ENCODE results near the gene MTRFR. TPM values are rescaled to one million over a fixed set of nuclear protein-coding genes. Genes with fewer than 3 reads are reported as not detected.

Gene MTRFR
- polyA plus RNA-seq, 1 of the 3 experiments (the other 2 are of a cell fraction) = 6.6 TPM

GRCh38 chr12:123254853-123255446 lies 21.7 kb downstream of the MTRFR start (continued):
- no peak for TF ChIP-seq SMC3 (IDR thresholded peaks at IDR 0.05; ENCODE audit: low read depth, low read length)
- TF ChIP-seq GABPA (IDR thresholded peaks at IDR 0.05; ENCODE audit: low read depth) = no peak
- no peak for TF ChIP-seq NRF1 (IDR thresholded peaks at IDR 0.05; ENCODE audit: low read depth, low read length)
- TF ChIP-seq MXI1 (IDR thresholded peaks at IDR 0.05; ENCODE audit: low read depth, low read length) = no peak

DNA sequence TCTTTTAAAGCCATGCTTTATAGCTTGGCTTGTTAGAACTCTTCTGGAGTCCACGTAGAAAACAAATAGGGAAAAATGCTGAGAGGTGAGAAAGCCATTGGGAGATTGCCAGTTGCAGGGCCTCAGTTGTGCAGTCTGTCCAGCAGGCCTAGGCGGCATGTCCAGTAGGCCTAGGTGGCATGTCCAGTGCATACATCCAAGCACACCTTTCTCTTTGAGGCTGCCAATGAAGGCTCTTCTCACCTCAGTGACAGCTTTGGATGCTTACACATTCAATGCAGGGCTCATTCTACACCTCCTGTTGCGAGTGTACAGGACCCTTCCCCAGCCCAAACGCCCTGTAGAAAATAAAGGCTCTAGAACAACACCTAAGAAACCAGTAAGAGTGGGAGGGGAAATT lies 25.4 kb downstream of the MTRFR start:
- H3K4me3 ChIP-seq (ENCODE audit: low read depth in 2 of 2, low read length in 1 of 2) = no peak overlapping the region
- no peaks in the 10 kb centered on the region for H3K4me1 ChIP-seq (ENCODE audit: control insufficient read depth in 1 of 2, insufficient read depth in 2 of 2, low read depth in 1 of 2, low read length in 1 of 2)
- TF ChIP-seq, protein P1, sequence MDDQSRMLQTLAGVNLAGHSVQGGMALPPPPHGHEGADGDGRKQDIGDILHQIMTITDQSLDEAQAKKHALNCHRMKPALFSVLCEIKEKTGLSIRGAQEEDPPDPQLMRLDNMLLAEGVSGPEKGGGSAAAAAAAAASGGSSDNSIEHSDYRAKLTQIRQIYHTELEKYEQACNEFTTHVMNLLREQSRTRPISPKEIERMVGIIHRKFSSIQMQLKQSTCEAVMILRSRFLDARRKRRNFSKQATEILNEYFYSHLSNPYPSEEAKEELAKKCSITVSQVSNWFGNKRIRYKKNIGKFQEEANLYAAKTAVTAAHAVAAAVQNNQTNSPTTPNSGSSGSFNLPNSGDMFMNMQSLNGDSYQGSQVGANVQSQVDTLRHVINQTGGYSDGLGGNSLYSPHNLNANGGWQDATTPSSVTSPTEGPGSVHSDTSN (IDR thresholded peaks at IDR 0.05) = no peak
- no peak for TF ChIP-seq RCOR1 (IDR thresholded peaks at IDR 0.05; ENCODE audit: low read length)
- TF ChIP-seq TAF1 (IDR thresholded peaks at IDR 0.05; ENCODE audit: borderline replicate concordance, low read depth, low read length) = no peak
- TF ChIP-seq RFX5 (IDR thresholded peaks at IDR 0.05; ENCODE audit: low read length) = no peak
- peaks cover 63 to 82% of the 10 kb centered on the region in 2 experiments for H3K36me3 ChIP-seq (replicated peaks in 1 of 2; ENCODE audit: control insufficient read depth in 1 of 2, insufficient read depth in 2 of 2, low read length in 1 of 2)
- H4K20me1 ChIP-seq (ENCODE audit: insufficient read depth) = peaks cover 19% of the 10 kb centered on the region
- no peak overlapping the region for H2AFZ ChIP-seq (ENCODE audit: low read depth)
- no peak overlapping the region for H3K9ac ChIP-seq
- POLR2A ChIA-PET = interaction anchor here (1.6 kb wide), 2 partner anchors 8 to 10 kb away, joined by 5 to 6 read pairs; no protein-coding TSS in a partner anchor
- WGBS (ENCODE audit: low lambda C conversion rate) = 76% methylated on average over 4 of the region's 4 CpGs
- no peaks in the 10 kb centered on the region for H3K9me2 ChIP-seq
- no peak for DNase-seq
- H3K27me3 ChIP-seq (ENCODE audit: insufficient read depth) = no peaks in the 10 kb centered on the region
- peaks cover 85% of the 10 kb centered on the region for H3K79me2 ChIP-seq (ENCODE audit: insufficient read depth)
- CTCF ChIA-PET = interaction anchor here (0.8 to 2.2 kb wide), 3 partner anchors 8 to 21 kb away, joined by 3 to 14 read pairs (median 4); no protein-coding TSS in a partner anchor
- H3F3A ChIP-seq (replicated peaks; ENCODE audit: insufficient read depth) = peaks cover 37% of the 10 kb centered on the region
- no peak overlapping the region for H3K4me2 ChIP-seq
- H3K27ac ChIP-seq (ENCODE audit: low read depth in 2 of 2, low read length in 1 of 2) = no peak overlapping the region
- H3K9me3 ChIP-seq = no peaks in the 10 kb centered on the region

- Histone ChIP-seq H2AFZ (ENCODE audit: low read depth) (no peak overlapping the region), H3F3A (replicated peaks; ENCODE audit: insufficient read depth) (peaks cover 37% of the 10 kb centered on the region), H3K27me3 (ENCODE audit: insufficient read depth) (no peaks in the 10 kb centered on the region), H3K4me2 (no peak overlapping the region), H3K36me3 (replicated peaks in 1 of 2; ENCODE audit: control insufficient read depth in 1 of 2, insufficient read depth in 2 of 2, low read length in 1 of 2) (peaks cover 62 to 83% of the 10 kb centered on the region in 2 experiments), H3K9me3 (no peaks in the 10 kb centered on the region), H3K9ac (no peak overlapping the region), H3K79me2 (ENCODE audit: insufficient read depth) (peaks cover 86% of the 10 kb centered on the region), H4K20me1 (ENCODE audit: insufficient read depth) (peaks cover 20% of the 10 kb centered on the region), H3K4me1 (ENCODE audit: control insufficient read depth in 1 of 2, insufficient read depth in 2 of 2, low read depth in 1 of 2, low read length in 1 of 2) (no peaks in the 10 kb centered on the region; a peak in 1 of 4 replicates), H3K9me2 (no peaks in the 10 kb centered on the region), H3K4me3 (ENCODE audit: low read depth in 2 of 2, low read length in 1 of 2) (no peak overlapping the region), H3K27ac (ENCODE audit: low read depth in 2 of 2, low read length in 1 of 2) (no peak overlapping the region)
- WGBS (ENCODE audit: low lambda C conversion rate) = 93% methylated on average over 9 of the region's 9 CpGs
- no peak for DNase-seq
- ChIA-PET CTCF (interaction anchor here (1.2 to 1.4 kb wide), 2 partner anchors 22 to 27 kb away, joined by 3 to 4 read pairs; partner anchors contain the start of gene MPHOSPH9), POLR2A (no interaction called here)
- TF ChIP-seq TEAD4 (IDR thresholded peaks at IDR 0.05; ENCODE audit: borderline replicate concordance, insufficient read depth) (no peak), JUND (IDR thresholded peaks at IDR 0.05) (no peak), FOSL2 (IDR thresholded peaks at IDR 0.05; ENCODE audit: borderline replicate concordance, low read depth) (no peak), EP300 (IDR thresholded peaks at IDR 0.05; ENCODE audit: borderline replicate concordance in 1 of 2, low read depth in 1 of 2, low read length in 1 of 2) (no peak), TAF1 (IDR thresholded peaks at IDR 0.05; ENCODE audit: borderline replicate concordance, low read depth, low read length) (no peak), NFIC (IDR thresholded peaks at IDR 0.05; ENCODE audit: borderline replicate concordance) (no peak), GATA2 (CRISPR knock-in tag; IDR thresholded peaks at IDR 0.05) (no peak), EZH2phosphoT487 (IDR thresholded peaks at IDR 0.05; ENCODE audit: borderline replicate concordance, low read depth) (no peak), SIN3A (IDR thresholded peaks at IDR 0.05; ENCODE audit: borderline replicate concordance, low read depth, low read length) (no peak), FOXJ3 (CRISPR knock-in tag; IDR thresholded peaks at IDR 0.05) (no peak), MXI1 (IDR thresholded peaks at IDR 0.05; ENCODE audit: low read depth, low read length) (no peak)
Measured at GRCh38 chr12:123260081-123260480, 26.8 kb downstream of the MTRFR start.
